VCaP (cell line): Measurements from ENCODE around the gene P2RY12.

ENCODE experiments used
- H3K27ac ChIP-seq: fragments of 450-650 bp; 2 replicates; pipeline ENCODE4 v1.5.1; 2017
- TF ChIP-seq, protein P1 (sequence below): fragments of 450-650 bp; conservative IDR thresholded peaks from 2 replicates; pipeline ENCODE4 v1.5.1; 2017; ENCODE audit warnings: mild to moderate bottlenecking, moderate library complexity

The P2RY12 gene

GRCh38 chr3:151307583-151308488 is 76.7 kb downstream of the P2RY12 start:
- TF ChIP-seq, protein P1, sequence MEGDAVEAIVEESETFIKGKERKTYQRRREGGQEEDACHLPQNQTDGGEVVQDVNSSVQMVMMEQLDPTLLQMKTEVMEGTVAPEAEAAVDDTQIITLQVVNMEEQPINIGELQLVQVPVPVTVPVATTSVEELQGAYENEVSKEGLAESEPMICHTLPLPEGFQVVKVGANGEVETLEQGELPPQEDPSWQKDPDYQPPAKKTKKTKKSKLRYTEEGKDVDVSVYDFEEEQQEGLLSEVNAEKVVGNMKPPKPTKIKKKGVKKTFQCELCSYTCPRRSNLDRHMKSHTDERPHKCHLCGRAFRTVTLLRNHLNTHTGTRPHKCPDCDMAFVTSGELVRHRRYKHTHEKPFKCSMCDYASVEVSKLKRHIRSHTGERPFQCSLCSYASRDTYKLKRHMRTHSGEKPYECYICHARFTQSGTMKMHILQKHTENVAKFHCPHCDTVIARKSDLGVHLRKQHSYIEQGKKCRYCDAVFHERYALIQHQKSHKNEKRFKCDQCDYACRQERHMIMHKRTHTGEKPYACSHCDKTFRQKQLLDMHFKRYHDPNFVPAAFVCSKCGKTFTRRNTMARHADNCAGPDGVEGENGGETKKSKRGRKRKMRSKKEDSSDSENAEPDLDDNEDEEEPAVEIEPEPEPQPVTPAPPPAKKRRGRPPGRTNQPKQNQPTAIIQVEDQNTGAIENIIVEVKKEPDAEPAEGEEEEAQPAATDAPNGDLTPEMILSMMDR = no peak
- H3K27ac ChIP-seq = no peak overlapping the region

DNA sequence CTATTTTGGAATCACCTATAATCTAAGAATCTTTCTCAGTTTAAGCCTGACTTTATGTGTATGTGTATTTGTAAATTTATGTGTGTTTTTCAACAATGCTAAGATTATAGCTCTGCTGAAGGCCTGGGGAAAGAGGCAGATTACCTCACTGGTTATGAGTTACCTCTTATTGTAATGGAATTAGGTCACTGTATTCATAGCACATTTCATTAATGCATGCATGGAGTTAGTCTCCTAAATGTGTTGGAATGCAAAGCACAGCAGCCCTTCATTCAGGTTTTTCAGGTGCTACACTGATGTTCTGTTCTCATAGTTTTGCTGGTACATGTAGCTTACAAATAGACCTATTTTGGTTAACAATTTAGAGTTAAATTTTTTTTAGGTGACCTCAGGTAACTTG is 77.4 kb downstream of the P2RY12 start:
- TF ChIP-seq, protein P1 = no peak
- no peak overlapping the region for H3K27ac ChIP-seq

GRCh38 chr3:151306168-151306810 is 78.3 kb downstream of the P2RY12 start:
- H3K27ac ChIP-seq = no peak overlapping the region

DNA sequence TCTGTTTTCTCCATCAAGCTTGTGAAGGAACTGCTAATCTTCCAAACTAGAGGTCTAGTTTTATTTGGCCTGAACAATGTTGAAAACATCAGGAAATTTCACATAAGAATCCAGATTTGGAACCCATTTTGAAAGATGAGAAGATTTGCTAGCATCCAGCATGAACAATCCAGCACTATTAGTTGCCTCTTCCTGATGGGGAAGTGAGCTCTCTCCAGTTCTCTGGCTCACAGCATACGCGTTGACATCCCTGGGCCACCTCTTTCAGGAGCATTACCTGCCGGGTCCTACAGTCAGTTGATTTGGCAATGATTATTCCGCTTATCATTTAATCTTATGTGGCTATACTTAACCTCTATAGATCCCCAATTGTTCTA is 78.8 kb downstream of the P2RY12 start:
- no peak overlapping the region for H3K27ac ChIP-seq
- TF ChIP-seq, protein P1 = no peak

More at GRCh38 chr3:151306168-151306810, 78.3 kb downstream of the P2RY12 start:
- TF ChIP-seq, protein P1 = no peak

DNA sequence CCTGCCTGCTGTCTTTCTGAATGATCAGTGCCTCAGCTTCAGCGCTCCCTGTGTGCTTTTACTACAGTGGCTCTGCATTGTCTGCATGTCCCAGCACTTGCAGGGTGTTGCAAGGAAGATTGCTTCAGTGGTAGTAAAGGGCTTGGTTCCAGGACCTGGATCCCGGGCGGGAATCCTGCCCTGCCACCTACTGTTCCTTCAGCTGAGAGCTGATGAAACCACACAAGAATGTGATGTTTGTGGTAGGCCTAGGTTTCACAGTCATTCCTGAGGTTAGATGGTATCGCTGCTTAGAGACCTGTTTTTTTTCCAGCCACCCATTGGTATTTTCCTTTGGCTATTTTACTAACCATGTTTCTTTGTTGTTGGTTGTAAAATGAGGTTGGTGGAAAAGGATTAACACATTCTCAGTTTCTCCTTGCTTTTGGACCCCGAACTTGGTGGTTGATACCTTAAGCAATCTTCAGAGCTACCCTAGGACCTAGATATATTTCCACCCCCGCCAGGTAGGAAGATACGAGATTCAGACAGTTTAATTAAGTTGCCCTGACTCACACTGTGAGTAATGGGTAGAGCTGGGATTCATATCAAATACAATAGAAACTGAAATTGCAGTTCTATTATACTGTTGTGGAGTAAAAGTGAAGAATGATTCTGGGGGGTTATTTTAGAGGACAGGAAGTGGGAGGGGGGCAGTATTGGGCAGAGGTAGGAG is 79.3 kb downstream of the P2RY12 start:
- H3K27ac ChIP-seq = no peak overlapping the region
- TF ChIP-seq, protein P1 = no peak

- H3K27ac ChIP-seq = no peak overlapping the region
- TF ChIP-seq, protein P1 = no peak
Observed at GRCh38 chr3:151303751-151304150, 80.8 kb downstream of the P2RY12 start.

DNA sequence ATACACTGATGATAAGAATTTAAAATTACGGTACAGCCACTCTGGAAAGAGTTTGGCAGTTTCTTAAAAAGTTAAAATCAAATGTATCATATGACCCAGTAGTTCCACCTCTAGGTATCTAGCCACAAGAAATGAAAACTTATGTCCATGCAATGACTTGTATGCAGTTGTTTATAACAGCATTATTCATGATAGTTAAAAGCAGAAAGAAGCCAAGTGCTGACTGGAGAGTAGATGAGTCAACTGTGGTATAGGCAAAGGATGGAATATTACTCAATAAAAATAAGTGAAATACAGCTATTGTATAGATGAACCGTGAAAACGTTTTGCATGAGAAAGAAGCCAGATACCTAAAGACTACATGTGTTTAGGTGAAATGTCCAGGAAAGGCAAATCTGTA is 82.8 kb downstream of the P2RY12 start:
- no peak overlapping the region for H3K27ac ChIP-seq
- TF ChIP-seq, protein P1 = no peak
